Stomach (tissue), 9 donors: ENCODE measurements around the gene AFTPH. TPM values are rescaled to one million over a fixed set of nuclear protein-coding genes. Genes with fewer than 3 reads are reported as not detected.

Source experiments
- DNase-seq, 2 donors: peaks; one replicate each; pipeline versions ENCODE4 v3.0.0 to v3.0.0-alpha.2; 2013 to 2019
- H3K27ac ChIP-seq, 5 donors: fragments of 200-600 bp in 4 of 5; sonication (generic) in 4 of 5; one replicate each; pipeline ENCODE4 v1.5.1; 2013 to 2019; ENCODE audit warnings: mild to moderate bottlenecking in 1 of 5, moderate library complexity in 1 of 5
- H3K27me3 ChIP-seq, 3 donors: fragments of 200-600 bp; sonication (generic); one replicate each; pipeline ENCODE4 v1.5.1; 2017 to 2019; ENCODE audit warnings: mixed run types in 1 of 3
- H3K36me3 ChIP-seq, 4 donors: fragments of 200-600 bp; sonication (generic); 1 replicate in 3 of 4; 2 replicates in 1 of 4; pipeline ENCODE4 v1.5.1; 2016 to 2019
- H3K4me1 ChIP-seq, 4 donors: fragments of 200-600 bp; sonication (generic); one replicate each; pipeline ENCODE4 v1.5.1; 2016 to 2019
- H3K4me3 ChIP-seq, 4 donors: fragments of 200-600 bp; sonication (generic) in 3 of 4; one replicate each; pipeline ENCODE4 v1.5.1; 2016 to 2019; ENCODE audit warnings: mild to moderate bottlenecking in 1 of 4
- H3K9me3 ChIP-seq, 4 donors: fragments of 200-600 bp; sonication (generic); one replicate each; pipeline ENCODE4 v1.5.1; 2016 to 2019
- EP300 ChIP-seq: sonication (generic); formaldehyde crosslinking; IDR thresholded peaks from one replicate; pipeline ENCODE4 v1.6.1; 2017; ENCODE audit warnings: antibody characterized with exemption
- POLR2A ChIP-seq, 4 donors: fragments of 450-650 bp; IDR thresholded peaks; one replicate each; pipeline ENCODE4 v1.6.1; 2016; ENCODE audit warnings: antibody characterized with exemption in 4 of 4, control low read depth in 2 of 4, mild to moderate bottlenecking in 1 of 4, moderate library complexity in 1 of 4
- POLR2AphosphoS5 ChIP-seq, 3 donors: sonication (generic); formaldehyde crosslinking; IDR thresholded peaks; one replicate each; pipeline ENCODE4 v1.6.1; 2016; ENCODE audit warnings: antibody characterized with exemption in 3 of 3
- WGBS, 5 donors: extraction: QIAGEN DNeasy Blood & Tissue Kit in 3 of 5; methylation state at CpG; one replicate each; pipeline versions ENCODE4 v1.1.5 to v1.1.7; 2013 to 2018; 5-methylcytosine and 5-hydroxymethylcytosine counted together
- intact Hi-C: fragments of 100-400 bp; cut with DNase I; formaldehyde crosslinking; loops from one replicate; pipeline ENCODE4 v1.15.1; 2023; ENCODE audit warnings: low total_unique reads
- polyA plus RNA-seq, 3 donors: library from polyadenylated mRNA; stranded (reverse); fragments of 200-250 nt; gene quantifications; one replicate each; pipeline ENCODE4 v1.2.3, GENCODE V29; 2013
- total RNA-seq, 5 donors: library from RNA; depleted of rRNA; stranded (reverse); fragments of >200 nt; gene quantifications; one replicate each; pipeline versions ENCODE4 v1.1.0 to v1.2.3, GENCODE V29; 2014 to 2016
- TF ChIP-seq, protein P1 (sequence below), 7 experiments: fragments of 450-650 bp in 4 of 7; fragments of 200-600 bp in 3 of 7; sonication (generic) in 3 of 7; IDR thresholded peaks; one replicate each; pipeline ENCODE4 v1.5.1; 2016 to 2019; ENCODE audit warnings: antibody characterized with exemption in 7 of 7, control low read depth in 2 of 7, mild to moderate bottlenecking in 1 of 7
- donor health status: healthy with polysubstance abuse.
- donor health status: Bipolar disorder and iron deficiency.
- donor health status: healthy.

Gene AFTPH
- total and polyA plus RNA-seq, 8 donors = 19.8 to 93.6 (median 38.9) TPM

DNA sequence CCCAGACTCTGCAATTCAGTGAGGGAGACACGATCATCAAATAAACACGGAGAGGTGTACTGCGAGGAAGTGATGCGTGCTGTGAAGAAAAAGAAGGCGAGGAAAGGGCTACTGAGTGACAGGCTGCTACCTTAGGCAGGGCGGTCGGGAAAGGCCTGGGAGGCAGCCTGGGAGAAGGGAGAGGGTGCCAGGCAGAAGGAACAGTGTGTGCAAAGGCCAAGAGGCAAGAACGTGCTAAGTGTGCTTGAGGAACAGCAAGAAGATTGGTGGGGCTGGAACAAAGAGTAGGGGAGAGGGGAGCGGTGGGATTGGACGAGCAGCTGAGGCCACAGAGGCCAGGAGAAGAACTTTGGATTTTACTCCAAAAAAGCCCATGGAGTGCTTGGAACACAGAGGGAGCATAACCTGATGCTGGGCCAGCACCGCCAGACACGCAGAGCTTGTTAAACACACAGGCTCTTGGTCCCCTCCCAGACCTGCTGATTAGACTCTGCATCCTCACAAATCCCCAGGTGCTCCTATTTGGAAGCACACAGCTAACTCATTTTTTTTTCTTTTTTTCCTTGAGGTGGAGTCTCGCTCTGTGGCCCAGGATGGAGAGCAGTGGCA, 99.2 kb downstream of the AFTPH start:
- intact Hi-C loops = no loop called here
- peak in 1 of 2 donors; percentile 25 for DNase-seq
- 69 to 83% (median 76%) methylated on average over 13 of the region's 13 CpGs for WGBS, 5 donors

DNA sequence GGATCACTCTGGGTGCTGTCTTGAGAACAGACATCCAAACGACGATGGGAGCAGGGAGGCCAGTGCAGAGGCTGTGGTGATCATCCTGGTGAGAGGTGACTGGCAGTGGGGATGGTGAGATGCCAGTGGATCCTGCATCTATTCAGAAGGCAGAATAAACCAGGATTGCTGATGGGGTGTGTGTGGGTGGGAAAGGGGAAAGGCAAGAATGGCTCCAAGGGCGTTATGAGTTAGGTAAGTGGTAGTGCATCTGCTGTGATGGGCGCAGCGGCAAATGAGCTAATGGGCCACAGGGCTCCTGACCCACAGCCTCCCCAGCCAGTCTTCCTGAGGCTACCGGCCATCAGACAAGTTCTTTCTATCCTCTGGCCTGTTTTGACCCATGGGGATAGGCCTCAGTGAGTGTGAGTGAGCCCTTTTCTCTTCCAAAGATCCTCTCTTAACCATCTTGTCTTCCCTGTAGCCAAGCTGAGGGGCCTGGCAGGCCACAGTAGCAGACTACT, 100.0 kb downstream of the AFTPH start:
- no peaks in the 10 kb centered on the region for H3K27me3 ChIP-seq
- H3K9me3 ChIP-seq = no peaks in the 10 kb centered on the region
- H3K4me3 ChIP-seq = no peak overlapping the region
- TF ChIP-seq POLR2AphosphoS5 (IDR thresholded peaks at IDR 0.05) (no peak), EP300 (no peak), POLR2A (IDR thresholded peaks at IDR 0.05) (no peak)
- TF ChIP-seq, protein P1, sequence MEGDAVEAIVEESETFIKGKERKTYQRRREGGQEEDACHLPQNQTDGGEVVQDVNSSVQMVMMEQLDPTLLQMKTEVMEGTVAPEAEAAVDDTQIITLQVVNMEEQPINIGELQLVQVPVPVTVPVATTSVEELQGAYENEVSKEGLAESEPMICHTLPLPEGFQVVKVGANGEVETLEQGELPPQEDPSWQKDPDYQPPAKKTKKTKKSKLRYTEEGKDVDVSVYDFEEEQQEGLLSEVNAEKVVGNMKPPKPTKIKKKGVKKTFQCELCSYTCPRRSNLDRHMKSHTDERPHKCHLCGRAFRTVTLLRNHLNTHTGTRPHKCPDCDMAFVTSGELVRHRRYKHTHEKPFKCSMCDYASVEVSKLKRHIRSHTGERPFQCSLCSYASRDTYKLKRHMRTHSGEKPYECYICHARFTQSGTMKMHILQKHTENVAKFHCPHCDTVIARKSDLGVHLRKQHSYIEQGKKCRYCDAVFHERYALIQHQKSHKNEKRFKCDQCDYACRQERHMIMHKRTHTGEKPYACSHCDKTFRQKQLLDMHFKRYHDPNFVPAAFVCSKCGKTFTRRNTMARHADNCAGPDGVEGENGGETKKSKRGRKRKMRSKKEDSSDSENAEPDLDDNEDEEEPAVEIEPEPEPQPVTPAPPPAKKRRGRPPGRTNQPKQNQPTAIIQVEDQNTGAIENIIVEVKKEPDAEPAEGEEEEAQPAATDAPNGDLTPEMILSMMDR (IDR thresholded peaks at IDR 0.05) = no peak
- DNase-seq = peak in 1 of 2 donors; percentile 11
- 87 to 96% (median 93%) methylated on average over 6 of the region's 6 CpGs for WGBS, 5 donors
- no peak overlapping the region for H3K27ac ChIP-seq
- intact Hi-C loops = no loop called here
- peaks cover 0 to 25% (median 12%) of the 10 kb centered on the region in 4 donors for H3K4me1 ChIP-seq
- no peaks in the 10 kb centered on the region for H3K36me3 ChIP-seq

More for the DNA sequence above, 99.2 kb downstream of the AFTPH start:
- TF ChIP-seq, protein P1 (IDR thresholded peaks at IDR 0.05) = no peak
- no peak for TF ChIP-seq EP300
- no peak for TF ChIP-seq POLR2A (IDR thresholded peaks at IDR 0.05)
- TF ChIP-seq POLR2AphosphoS5 (IDR thresholded peaks at IDR 0.05) = no peak
- Histone ChIP-seq H3K4me3 (no peak overlapping the region), H3K27ac (no peak overlapping the region), H3K36me3 (no peaks in the 10 kb centered on the region), H3K27me3 (no peaks in the 10 kb centered on the region), H3K9me3 (no peaks in the 10 kb centered on the region), H3K4me1 (peaks cover 0 to 19% (median 8%) of the 10 kb centered on the region in 4 donors)

DNA sequence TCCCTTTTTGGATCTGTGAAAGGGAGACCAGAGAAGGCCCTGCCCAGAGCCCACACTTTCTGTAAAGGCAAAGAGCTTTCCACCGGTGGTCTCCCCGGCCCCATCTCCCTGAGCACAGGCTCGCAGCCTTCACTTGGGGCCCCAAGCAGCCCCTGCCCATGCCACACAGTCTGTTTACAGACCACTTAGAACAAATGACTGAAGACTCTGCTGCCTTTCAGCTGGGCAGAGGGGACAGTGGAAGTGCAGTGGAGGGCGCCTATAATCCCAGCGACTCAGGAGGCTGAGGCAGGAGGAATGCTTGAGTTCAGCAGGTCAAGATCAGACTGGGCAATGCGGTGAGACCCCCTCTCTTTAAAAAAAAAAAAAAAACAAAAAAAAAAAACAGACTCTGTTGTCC, 100.7 kb downstream of the AFTPH start:
- Histone ChIP-seq H3K27ac (no peak overlapping the region), H3K27me3 (no peaks in the 10 kb centered on the region), H3K36me3 (no peaks in the 10 kb centered on the region), H3K9me3 (no peaks in the 10 kb centered on the region), H3K4me3 (no peak overlapping the region), H3K4me1 (peaks cover 0 to 32% (median 17%) of the 10 kb centered on the region in 4 donors)
- 82 to 98% (median 90%) methylated on average over 6 of the region's 6 CpGs for WGBS, 5 donors
- intact Hi-C loops = no loop called here
- no peak for DNase-seq
- TF ChIP-seq EP300 (no peak), POLR2A (IDR thresholded peaks at IDR 0.05) (no peak), POLR2AphosphoS5 (IDR thresholded peaks at IDR 0.05) (no peak)
- TF ChIP-seq, protein P1 (IDR thresholded peaks at IDR 0.05) = no peak

DNA sequence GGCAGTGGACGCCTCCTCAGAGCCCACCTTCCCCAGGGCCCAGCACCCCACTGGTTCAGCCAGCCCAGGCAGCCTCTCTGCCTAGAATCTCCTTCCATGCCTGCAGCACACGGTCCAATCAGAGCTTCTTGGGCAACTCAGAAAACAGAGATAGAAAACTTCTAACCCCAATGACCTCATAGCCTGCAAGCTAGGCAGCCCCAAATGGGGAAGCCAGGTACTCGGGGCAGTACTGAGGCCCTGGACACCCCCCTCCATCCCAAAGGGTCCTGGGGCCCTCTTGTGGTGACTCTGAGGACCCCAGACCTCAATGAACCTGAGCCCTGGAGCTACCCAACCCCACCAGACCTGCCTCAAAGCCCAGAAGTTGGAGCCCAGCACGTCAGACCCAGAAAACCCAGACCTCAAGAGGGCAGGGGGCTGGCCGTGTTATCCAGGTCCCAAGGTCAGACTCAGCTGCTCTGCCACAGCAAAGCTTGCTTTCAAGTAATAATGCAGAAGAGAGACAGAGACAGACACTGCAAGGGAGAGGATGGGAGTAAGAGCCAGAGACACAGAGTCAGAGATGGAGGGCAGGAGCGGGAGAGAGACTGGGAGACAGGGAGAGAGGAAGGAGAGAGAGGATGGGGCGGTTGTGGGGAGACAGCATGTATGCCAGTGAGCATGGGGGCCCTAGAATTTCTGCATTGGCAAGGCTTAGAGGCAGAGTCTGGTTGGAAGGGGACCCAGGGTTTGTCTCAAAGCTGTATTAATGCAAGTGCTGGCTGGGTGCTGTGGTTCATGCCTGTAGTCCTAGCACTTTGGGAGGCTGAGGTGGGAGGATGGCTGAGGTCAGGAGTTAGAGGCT, 101.4 kb downstream of the AFTPH start:
- TF ChIP-seq, protein P1 (IDR thresholded peaks at IDR 0.05) = no peak
- TF ChIP-seq EP300 (no peak), POLR2A (IDR thresholded peaks at IDR 0.05) (no peak), POLR2AphosphoS5 (IDR thresholded peaks at IDR 0.05) (no peak)
- Histone ChIP-seq H3K4me3 (no peak overlapping the region), H3K36me3 (peaks cover 0 to 4% (median under 1%) of the 10 kb centered on the region in 4 donors), H3K9me3 (no peaks in the 10 kb centered on the region), H3K27ac (no peak overlapping the region), H3K27me3 (no peaks in the 10 kb centered on the region), H3K4me1 (peaks cover 0 to 34% (median 17%) of the 10 kb centered on the region in 4 donors)
- DNase-seq = no peak
- WGBS, 5 donors = 84 to 89% (median 85%) methylated on average over 7 of the region's 7 CpGs
- intact Hi-C loops = no loop called here
